SK-N-SH treated with all-trans-retinoic acid at 6 μM for 48 hours (cell line): ENCODE results near the gene TOP1.
"Not testable (repeated sequence)": the region's sequence is repeated elsewhere in the genome, so short reads cannot be mapped to it uniquely, and the experiment has no call there.

ENCODE experiments used
- ATAC-seq: fragments of 200-7000 bp; cut with Tn5 transposase; 3 replicates; pipeline ENCODE4 v1.9.1; 2020; ENCODE audit warnings: mild to moderate bottlenecking, moderate library complexity
- ARNTL ChIP-seq: fragments of 450-650 bp; formaldehyde crosslinking; IDR thresholded peaks from 2 replicates; pipeline ENCODE4 v1.5.0; 2020; ENCODE audit warnings: low read depth, mild to moderate bottlenecking, moderate library complexity, borderline replicate concordance
- CSRNP3 ChIP-seq: fragments of 250-450 bp; sonication (Bioruptor Pico); IDR thresholded peaks from 2 replicates; pipeline ENCODE4 v1.5.1; 2021; ENCODE audit warnings: mild to moderate bottlenecking, moderate library complexity
- ESRRG ChIP-seq: fragments of 250-450 bp; sonication (Bioruptor Pico); IDR thresholded peaks from 2 replicates; pipeline ENCODE4 v1.6.1; 2021; ENCODE audit warnings: mild to moderate bottlenecking
- GLIS3 ChIP-seq: fragments of 250-450 bp; sonication (Bioruptor Pico); IDR thresholded peaks from 2 replicates; pipeline ENCODE4 v1.5.0; 2020; ENCODE audit warnings: mild to moderate bottlenecking, moderate library complexity
- ISL1 ChIP-seq: fragments of 250-450 bp; sonication (Bioruptor Pico); IDR thresholded peaks from 2 replicates; pipeline ENCODE4 v2.1.2; 2022; ENCODE audit warnings: mild to moderate bottlenecking, moderate library complexity
- OSR1 ChIP-seq: fragments of 250-450 bp; sonication (Bioruptor Pico); IDR thresholded peaks from 2 replicates; pipeline ENCODE4 v1.8.0; 2022; ENCODE audit warnings: moderate library complexity, mild to moderate bottlenecking, inconsistent platforms
- PATZ1 ChIP-seq: fragments of 250-450 bp; sonication (Bioruptor Pico); IDR thresholded peaks from 2 replicates; pipeline ENCODE4 v1.8.0; 2020; ENCODE audit warnings: mild to moderate bottlenecking, moderate library complexity, borderline replicate concordance
- PPARA ChIP-seq: fragments of 250-450 bp; sonication (Bioruptor Pico); IDR thresholded peaks from 2 replicates; pipeline ENCODE4 v1.5.0; 2020; ENCODE audit warnings: mild to moderate bottlenecking, borderline replicate concordance
- RARB ChIP-seq: fragments of 250-450 bp; sonication (Bioruptor Pico); IDR thresholded peaks from 2 replicates; pipeline ENCODE4 v1.8.0; 2021; ENCODE audit warnings: mild to moderate bottlenecking, moderate library complexity
- SNAI2 ChIP-seq: fragments of 250-450 bp; sonication (Bioruptor Pico); IDR thresholded peaks from 2 replicates; pipeline ENCODE4 v1.5.0; 2020; ENCODE audit warnings: mild to moderate bottlenecking, moderate library complexity
- TCF4 ChIP-seq: fragments of 250-450 bp; sonication (Bioruptor Pico); IDR thresholded peaks from 2 replicates; pipeline ENCODE4 v1.8.0; 2021; ENCODE audit warnings: mild to moderate bottlenecking, moderate library complexity, borderline replicate concordance
- ZC3H10 ChIP-seq: fragments of 250-450 bp; sonication (Bioruptor Pico); IDR thresholded peaks from 2 replicates; pipeline ENCODE4 v1.5.1; 2021; ENCODE audit warnings: mild to moderate bottlenecking, moderate library complexity
- ZFP3 ChIP-seq: fragments of 250-450 bp; sonication (Bioruptor Pico); IDR thresholded peaks from 2 replicates; pipeline ENCODE4 v1.5.0; 2020; ENCODE audit warnings: mild to moderate bottlenecking, moderate library complexity
- ZFP30 ChIP-seq: fragments of 450-650 bp; formaldehyde crosslinking; IDR thresholded peaks from 2 replicates; pipeline ENCODE4 v1.5.0; 2022; ENCODE audit warnings: mild to moderate bottlenecking, moderate library complexity
- ZNF565 ChIP-seq: fragments of 450-650 bp; formaldehyde crosslinking; conservative IDR thresholded peaks from 2 replicates; pipeline ENCODE4 v1.5.0; 2020; ENCODE audit warnings: low read depth, mild to moderate bottlenecking, moderate library complexity
- ZNF70 ChIP-seq: fragments of 450-650 bp; formaldehyde crosslinking; IDR thresholded peaks from 2 replicates; pipeline ENCODE4 v1.5.0; 2020; ENCODE audit warnings: mild to moderate bottlenecking, moderate library complexity
- TF ChIP-seq, protein P1 (sequence below): fragments of 250-450 bp; sonication (Bioruptor Pico); IDR thresholded peaks from 2 replicates; pipeline ENCODE4 v1.8.0; 2021; ENCODE audit warnings: low read depth, mild to moderate bottlenecking, moderate library complexity, borderline replicate concordance
- TF ChIP-seq, protein P2 (sequence below): fragments of 250-450 bp; sonication (Bioruptor Pico); IDR thresholded peaks from 2 replicates; pipeline ENCODE4 v1.5.0; 2020; ENCODE audit warnings: mild to moderate bottlenecking, moderate library complexity
- TF ChIP-seq, protein P3 (sequence below): fragments of 250-450 bp; sonication (Bioruptor Pico); IDR thresholded peaks from 2 replicates; pipeline ENCODE4 v1.5.1; 2020; ENCODE audit warnings: low read depth, mild to moderate bottlenecking, moderate library complexity

Gene TOP1

GRCh38 chr20:41002842-41003142 is 25.8 kb upstream of the TOP1 start:
- no peak for ATAC-seq
- TF ChIP-seq ARNTL (CRISPR knock-in tag) (no peak), PPARA (CRISPR knock-in tag) (no peak), GLIS3 (CRISPR knock-in tag) (no peak), ZFP3 (no peak), OSR1 (no peak), ESRRG (no peak), TCF4 (CRISPR knock-in tag) (no peak), RARB (CRISPR knock-in tag) (no peak), PATZ1 (CRISPR knock-in tag) (no peak), ISL1 (no peak), ZC3H10 (no peak)
- TF ChIP-seq, protein P1, sequence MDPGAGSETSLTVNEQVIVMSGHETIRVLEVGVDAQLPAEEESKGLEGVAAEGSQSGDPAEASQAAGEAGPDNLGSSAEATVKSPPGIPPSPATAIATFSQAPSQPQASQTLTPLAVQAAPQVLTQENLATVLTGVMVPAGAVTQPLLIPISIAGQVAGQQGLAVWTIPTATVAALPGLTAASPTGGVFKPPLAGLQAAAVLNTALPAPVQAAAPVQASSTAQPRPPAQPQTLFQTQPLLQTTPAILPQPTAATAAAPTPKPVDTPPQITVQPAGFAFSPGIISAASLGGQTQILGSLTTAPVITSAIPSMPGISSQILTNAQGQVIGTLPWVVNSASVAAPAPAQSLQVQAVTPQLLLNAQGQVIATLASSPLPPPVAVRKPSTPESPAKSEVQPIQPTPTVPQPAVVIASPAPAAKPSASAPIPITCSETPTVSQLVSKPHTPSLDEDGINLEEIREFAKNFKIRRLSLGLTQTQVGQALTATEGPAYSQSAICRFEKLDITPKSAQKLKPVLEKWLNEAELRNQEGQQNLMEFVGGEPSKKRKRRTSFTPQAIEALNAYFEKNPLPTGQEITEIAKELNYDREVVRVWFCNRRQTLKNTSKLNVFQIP (CRISPR knock-in tag) = no peak

- ATAC-seq = peak; percentile 88
- TF ChIP-seq PATZ1 (CRISPR knock-in tag) (peak; percentile 71; the same call in 1 of the 2 replicates), ZFP30 (CRISPR knock-in tag) (no peak)
Observed at GRCh38 chr20:41003143-41003935, 25.3 kb upstream of the TOP1 start.

DNA sequence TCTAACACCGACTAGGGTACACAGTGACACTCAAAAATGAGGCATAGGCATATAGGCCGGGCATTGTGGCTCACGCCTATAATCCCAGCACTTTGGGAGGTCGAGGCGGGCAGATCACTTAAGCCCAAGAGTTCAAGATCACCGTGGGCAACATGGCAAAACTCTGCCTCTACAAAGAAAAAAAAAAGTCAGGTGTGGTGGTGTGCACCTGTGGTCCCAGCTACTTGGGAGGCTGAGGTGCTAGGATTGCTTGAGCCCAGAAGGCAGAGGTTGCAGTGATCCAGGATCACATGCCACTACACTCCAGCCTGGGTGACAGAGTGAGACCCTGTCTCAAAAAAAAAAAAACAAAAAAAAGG is 24.7 kb upstream of the TOP1 start:
- not testable (repeated sequence) for ATAC-seq

DNA sequence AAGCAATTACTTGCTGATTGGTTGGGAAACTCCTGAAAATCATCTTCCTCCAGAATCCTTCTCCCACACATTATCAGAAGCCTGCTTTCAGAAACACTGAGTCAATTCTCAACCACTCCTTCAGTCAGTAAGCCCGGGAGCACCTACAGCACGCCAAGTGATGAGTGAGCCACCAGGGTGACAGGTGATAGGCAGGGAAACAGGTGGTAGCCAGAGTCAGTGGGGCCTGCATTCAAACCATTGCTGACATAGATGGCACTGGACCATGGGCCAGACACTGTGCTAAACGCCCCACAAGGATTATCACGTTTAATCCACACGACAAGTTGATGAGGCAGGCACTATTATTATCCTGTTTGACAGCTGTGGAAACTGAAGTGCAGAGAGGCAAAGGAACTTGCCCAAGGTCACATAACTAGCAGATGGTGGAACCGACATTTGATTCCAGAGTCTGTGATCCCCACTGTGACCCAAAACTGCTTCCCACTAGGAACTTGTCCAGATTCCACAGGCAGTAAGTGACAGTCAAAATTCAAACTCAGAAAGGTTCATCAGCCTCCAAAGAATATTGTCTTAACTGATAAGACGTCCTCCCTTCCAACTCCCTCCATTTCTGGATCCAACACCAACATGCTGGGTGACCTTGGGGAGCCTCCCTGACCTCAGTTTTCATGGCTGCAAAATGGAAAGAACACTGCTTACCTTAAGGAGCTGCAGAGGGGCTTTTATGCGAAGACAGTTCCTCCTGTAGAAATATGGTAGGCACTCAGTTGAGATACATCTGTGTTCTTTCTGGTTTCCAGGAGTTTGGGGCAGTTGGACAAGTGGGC is 23.9 kb upstream of the TOP1 start:
- ATAC-seq = no peak
- TF ChIP-seq SNAI2 = no peak
- no peak for TF ChIP-seq GLIS3 (CRISPR knock-in tag)
- no peak for TF ChIP-seq RARB (CRISPR knock-in tag)
- no peak for TF ChIP-seq ZC3H10
- TF ChIP-seq ZNF565 = no peak
- no peak for TF ChIP-seq ZFP30 (CRISPR knock-in tag)
- TF ChIP-seq CSRNP3 (CRISPR knock-in tag) = no peak
- TF ChIP-seq ZNF70 (CRISPR knock-in tag) = no peak
- TF ChIP-seq ESRRG = no peak
- TF ChIP-seq PATZ1 (CRISPR knock-in tag) = no peak
- no peak for TF ChIP-seq ISL1
- TF ChIP-seq, protein P2, sequence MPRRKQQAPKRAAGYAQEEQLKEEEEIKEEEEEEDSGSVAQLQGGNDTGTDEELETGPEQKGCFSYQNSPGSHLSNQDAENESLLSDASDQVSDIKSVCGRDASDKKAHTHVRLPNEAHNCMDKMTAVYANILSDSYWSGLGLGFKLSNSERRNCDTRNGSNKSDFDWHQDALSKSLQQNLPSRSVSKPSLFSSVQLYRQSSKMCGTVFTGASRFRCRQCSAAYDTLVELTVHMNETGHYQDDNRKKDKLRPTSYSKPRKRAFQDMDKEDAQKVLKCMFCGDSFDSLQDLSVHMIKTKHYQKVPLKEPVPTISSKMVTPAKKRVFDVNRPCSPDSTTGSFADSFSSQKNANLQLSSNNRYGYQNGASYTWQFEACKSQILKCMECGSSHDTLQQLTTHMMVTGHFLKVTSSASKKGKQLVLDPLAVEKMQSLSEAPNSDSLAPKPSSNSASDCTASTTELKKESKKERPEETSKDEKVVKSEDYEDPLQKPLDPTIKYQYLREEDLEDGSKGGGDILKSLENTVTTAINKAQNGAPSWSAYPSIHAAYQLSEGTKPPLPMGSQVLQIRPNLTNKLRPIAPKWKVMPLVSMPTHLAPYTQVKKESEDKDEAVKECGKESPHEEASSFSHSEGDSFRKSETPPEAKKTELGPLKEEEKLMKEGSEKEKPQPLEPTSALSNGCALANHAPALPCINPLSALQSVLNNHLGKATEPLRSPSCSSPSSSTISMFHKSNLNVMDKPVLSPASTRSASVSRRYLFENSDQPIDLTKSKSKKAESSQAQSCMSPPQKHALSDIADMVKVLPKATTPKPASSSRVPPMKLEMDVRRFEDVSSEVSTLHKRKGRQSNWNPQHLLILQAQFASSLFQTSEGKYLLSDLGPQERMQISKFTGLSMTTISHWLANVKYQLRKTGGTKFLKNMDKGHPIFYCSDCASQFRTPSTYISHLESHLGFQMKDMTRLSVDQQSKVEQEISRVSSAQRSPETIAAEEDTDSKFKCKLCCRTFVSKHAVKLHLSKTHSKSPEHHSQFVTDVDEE = no peak
- no peak for TF ChIP-seq TCF4 (CRISPR knock-in tag)
- no peak for TF ChIP-seq PPARA (CRISPR knock-in tag)
- TF ChIP-seq, protein P3, sequence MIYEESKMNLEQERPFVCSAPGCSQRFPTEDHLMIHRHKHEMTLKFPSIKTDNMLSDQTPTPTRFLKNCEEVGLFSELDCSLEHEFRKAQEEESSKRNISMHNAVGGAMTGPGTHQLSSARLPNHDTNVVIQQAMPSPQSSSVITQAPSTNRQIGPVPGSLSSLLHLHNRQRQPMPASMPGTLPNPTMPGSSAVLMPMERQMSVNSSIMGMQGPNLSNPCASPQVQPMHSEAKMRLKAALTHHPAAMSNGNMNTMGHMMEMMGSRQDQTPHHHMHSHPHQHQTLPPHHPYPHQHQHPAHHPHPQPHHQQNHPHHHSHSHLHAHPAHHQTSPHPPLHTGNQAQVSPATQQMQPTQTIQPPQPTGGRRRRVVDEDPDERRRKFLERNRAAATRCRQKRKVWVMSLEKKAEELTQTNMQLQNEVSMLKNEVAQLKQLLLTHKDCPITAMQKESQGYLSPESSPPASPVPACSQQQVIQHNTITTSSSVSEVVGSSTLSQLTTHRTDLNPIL (CRISPR knock-in tag) = no peak
